ENCODE measurements around the gene SRPRB. TPM values are rescaled to one million over a fixed set of nuclear protein-coding genes. Genes with fewer than 3 reads are reported as not detected.
A peak's percentile ranks its signal among the peaks of the same experiment; 100 is the strongest.

The SRPRB gene
- total and polyA plus RNA-seq, 9 of the 15 experiments (the other 6 are each of a cell fraction or from before 2014, with no cell fraction given), result 29.5 to 66.0 (median 41.4) TPM

GRCh38 chr3:133804896-133805295 is 719 bp upstream of the SRPRB start:
- ChIA-PET POLR2A (no interaction called here), CTCF (ENCODE audit: low intra/inter-chr PET ratio) (no interaction called here)
- in situ Hi-C loops (cut with MboI) (loop anchor here (5.0 to 25.0 kb wide), 4 partner anchors 133 to 1068 kb away; partner anchors contain the start of genes ANAPC13, CEP63 and TMEM108), intact Hi-C loops (cut with micrococcal nuclease) (loop anchor here (2.0 kb wide), 1 partner anchor 142 kb away; no protein-coding TSS in a partner anchor)
- ATAC-seq (no peak), FAIRE-seq (no peak), DNase-seq (ENCODE audit: extremely low read depth in 1 of 4, low spot score in 3 of 4) (no peak)
- Histone ChIP-seq H3K27ac (ENCODE audit: extremely low read depth, low read depth, low read length) (no peak overlapping the region), H3K9ac (ENCODE audit: insufficient read depth in 1 of 2, low read depth in 2 of 2, low read length in 2 of 2) (no peak overlapping the region), H2AFZ (ENCODE audit: low read depth, low read length) (peak overlapping the region; percentile 98), H3K27me3 (ENCODE audit: control insufficient read depth in 2 of 2, insufficient read depth in 2 of 2, low read length in 2 of 2) (no peaks in the 10 kb centered on the region), H4K20me1 (replicated peaks; ENCODE audit: control insufficient read depth, insufficient read depth, low read length) (no peaks in the 10 kb centered on the region), H3K4me1 (replicated peaks in 1 of 2; ENCODE audit: control insufficient read depth in 2 of 2, insufficient read depth in 2 of 2, low read length in 2 of 2) (no peaks in the 10 kb centered on the region; a peak in 1 of 5 replicates), H3K79me2 (ENCODE audit: control insufficient read depth, insufficient read depth, low read length) (peaks cover 24% of the 10 kb centered on the region), H3K4me2 (ENCODE audit: insufficient read depth, low read length) (peak overlapping the region; percentile 91), H3K36me3 (ENCODE audit: control insufficient read depth, insufficient read depth, low read length) (peaks cover 25% of the 10 kb centered on the region; the same call in 2 of the 3 replicates), H3K4me3 (no peak overlapping the region), H3K9me1 (ENCODE audit: control insufficient read depth, insufficient read depth, low read length) (no peaks in the 10 kb centered on the region), H3K9me3 (replicated peaks; ENCODE audit: control insufficient read depth, insufficient read depth, low read depth, low read length) (no peaks in the 10 kb centered on the region)
- BruUV-seq (replicated peaks), result no TSS peak
- WGBS (ENCODE audit: insufficient coverage, low coverage, missing lambda C conversion rate), result 40% methylated on average over 3 of the region's 4 CpGs
- no peak for TF ChIP-seq ZNF239 (CRISPR knock-in tag; IDR thresholded peaks at IDR 0.05)
- no peak for TF ChIP-seq TAF7 (tag; IDR thresholded peaks at IDR 0.05)
- no peak for TF ChIP-seq HMGXB4 (CRISPR knock-in tag; IDR thresholded peaks at IDR 0.05)
- TF ChIP-seq ESRRA (IDR thresholded peaks at IDR 0.05; ENCODE audit: borderline replicate concordance, low read depth), result no peak
- TF ChIP-seq PURB (CRISPR knock-in tag; IDR thresholded peaks at IDR 0.05; ENCODE audit: low read depth), result no peak
